Kidney (tissue), 14 donors: Measurements from ENCODE around the gene TRPM2. TPM values are rescaled to one million over a fixed set of nuclear protein-coding genes. Genes with fewer than 3 reads are reported as not detected.
A peak's percentile ranks its signal among the peaks of the same experiment; 100 is the strongest.

Source experiments
- DNase-seq, 5 donors: peaks; one replicate each; pipeline ENCODE4 v3.0.0-alpha.2; 2013 to 2020
- FAIRE-seq: peaks from 2 replicates; lab custom pipeline; 2012; peaks lifted over from hg19 to GRCh38; lab: Jason Lieb, UNC
- H3K27ac ChIP-seq, 2 donors: one replicate each; pipeline ENCODE4 v1.7.0; 2013; ENCODE audit warnings: low read depth in 2 of 2, low read length in 2 of 2, inconsistent platforms in 1 of 2
- H3K27me3 ChIP-seq: one replicate; pipeline ENCODE4 v1.7.1; 2013; ENCODE audit warnings: low read length, inconsistent platforms; ENCODE audit not compliant: control insufficient read depth, insufficient read depth
- H3K36me3 ChIP-seq, 3 donors: one replicate each; pipeline versions ENCODE4 v1.7.0 to v1.7.1; 2013; ENCODE audit warnings: low read length in 3 of 3, control low read depth in 1 of 3, inconsistent platforms in 1 of 3; ENCODE audit not compliant: insufficient read depth in 3 of 3, control insufficient read depth in 2 of 3
- H3K4me1 ChIP-seq, 3 donors: one replicate each; pipeline versions ENCODE4 v1.7.0 to v1.7.1; 2013; ENCODE audit warnings: low read length in 3 of 3, inconsistent platforms in 1 of 3, low read depth in 1 of 3; ENCODE audit not compliant: control insufficient read depth in 2 of 3, insufficient read depth in 2 of 3
- H3K4me3 ChIP-seq, 3 donors: one replicate each; pipeline versions ENCODE4 v1.7.0 to v1.8.1; 2013; ENCODE audit warnings: low read length in 3 of 3, control low read depth in 1 of 3, inconsistent platforms in 1 of 3
- H3K9ac ChIP-seq, 3 donors: one replicate each; pipeline versions ENCODE4 v1.7.0 to v1.7.1; 2013; ENCODE audit warnings: low read length in 3 of 3, control low read depth in 1 of 3, inconsistent platforms in 1 of 3
- H3K9me3 ChIP-seq, 3 donors: one replicate each; pipeline versions ENCODE4 v1.7.0 to v1.7.1; 2013; ENCODE audit warnings: low read length in 3 of 3, control low read depth in 1 of 3, inconsistent platforms in 1 of 3; ENCODE audit not compliant: control insufficient read depth in 2 of 3, insufficient read depth in 1 of 3
- CTCF ChIP-seq: IDR thresholded peaks from 3 replicates; pipeline ENCODE4 v1.5.1; 2012; ENCODE audit warnings: mild to moderate bottlenecking, moderate library complexity, borderline replicate concordance; ENCODE audit not compliant: insufficient read depth; ENCODE audit errors: extremely low read depth
- intact Hi-C: fragments of 100-400 bp; cut with DNase I; formaldehyde crosslinking; loops from one replicate; pipeline ENCODE4 v1.11.1; 2022
- polyA plus RNA-seq: library from polyadenylated mRNA; stranded (reverse); fragments of 350-450 nt; fragmentation: Illumina TruSeq; extraction: RNeasy Lipid Tissue Mini Kit (QIAGEN cat#74804); gene quantifications from one replicate; pipeline ENCODE4 v1.2.3, GENCODE V29; 2014; ENCODE audit warnings: low read depth, low replicate concordance; ENCODE audit not compliant: insufficient read depth
- total RNA-seq: library from RNA; stranded (reverse); fragmentation: NEBNext Ultra II Directional; extraction: Animal tissue kit (Norgen Biotek cat#: 25700); gene quantifications from one replicate; pipeline ENCODE4 v1.2.1, GENCODE V29; 2021
- donor health status: control.
- donor health status: control.
- donor health status: control.
- donor health status: control.
- donor health status: control.
- donor health status: DM: yes; HTN: yes; CAD: no.
- donor health status: Normal renal cell carcinoma (clear cell type).

Gene TRPM2
- total and polyA plus RNA-seq, 2 donors from 2014 or later = 2.0 to 11.5 TPM

GRCh38 chr21:44354775-44355771 lies 1.7 kb downstream of the TRPM2 start:
- FAIRE-seq = no peak
- Histone ChIP-seq H3K4me3 (no peak overlapping the region), H3K4me1 (no peaks in the 10 kb centered on the region), H3K9me3 (no peaks in the 10 kb centered on the region), H3K27me3 (peaks cover 7% of the 10 kb centered on the region), H3K9ac (no peak overlapping the region), H3K36me3 (no peaks in the 10 kb centered on the region), H3K27ac (no peak overlapping the region)
- intact Hi-C loops = no loop called here
- TF ChIP-seq CTCF = no peak
- peak in 1 of 5 donors; percentile 61 for DNase-seq

DNA sequence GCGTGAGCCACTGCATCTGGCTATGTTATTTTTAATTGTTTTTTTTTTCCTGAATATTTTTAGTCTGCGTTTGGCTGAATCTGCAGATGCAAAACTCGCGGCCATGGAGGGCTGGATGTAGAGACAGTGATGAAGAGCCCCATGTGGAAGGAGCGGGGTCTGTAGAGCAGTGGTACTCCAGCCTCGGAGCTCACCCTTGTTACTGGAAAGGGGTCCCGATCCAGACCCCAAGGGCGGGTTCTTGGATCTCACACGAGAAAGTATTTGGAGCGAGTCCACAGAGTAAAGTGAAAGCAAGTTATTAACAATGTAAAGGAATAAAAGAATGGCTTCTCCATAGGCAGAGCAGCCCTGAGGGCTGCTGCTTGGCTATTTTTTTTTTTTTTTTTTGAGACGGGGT lies 2.7 kb downstream of the TRPM2 start:
- Histone ChIP-seq H3K9ac (no peak overlapping the region), H3K36me3 (no peaks in the 10 kb centered on the region), H3K27ac (no peak overlapping the region), H3K4me3 (no peak overlapping the region), H3K9me3 (no peaks in the 10 kb centered on the region), H3K4me1 (no peaks in the 10 kb centered on the region), H3K27me3 (peaks cover 6% of the 10 kb centered on the region)
- DNase-seq = no peak
- TF ChIP-seq CTCF = no peak
- intact Hi-C loops = no loop called here
- no peak for FAIRE-seq

GRCh38 chr21:44356636-44357035 lies 3.2 kb downstream of the TRPM2 start:
- intact Hi-C loops = no loop called here
- FAIRE-seq (no peak), DNase-seq (no peak)
- Histone ChIP-seq H3K4me3 (no peak overlapping the region), H3K27me3 (peaks cover 3% of the 10 kb centered on the region), H3K9me3 (no peaks in the 10 kb centered on the region), H3K27ac (no peak overlapping the region), H3K36me3 (no peaks in the 10 kb centered on the region), H3K9ac (no peak overlapping the region), H3K4me1 (no peaks in the 10 kb centered on the region)
- TF ChIP-seq CTCF = no peak
